H1 (cell line): ENCODE results near the gene EPHA7. TPM values are rescaled to one million over a fixed set of nuclear protein-coding genes. Genes with fewer than 3 reads are reported as not detected.

Experiments used
- ATF2 ChIP-seq: IDR thresholded peaks from 2 replicates; pipeline ENCODE4 v1.6.1; 2012; ENCODE audit warnings: low read length, inconsistent platforms
- CBX5 ChIP-seq: fragments of 300-800, 300-1000 bp; sonication (generic); IDR thresholded peaks from 2 replicates; pipeline ENCODE4 v1.7.1; 2016; ENCODE audit warnings: antibody characterized with exemption, low read length, low read depth
- CTBP2 ChIP-seq: IDR thresholded peaks from 2 replicates; pipeline ENCODE4 v1.7.0; 2011; ENCODE audit warnings: borderline replicate concordance, mild to moderate bottlenecking, moderate library complexity, mixed read lengths, low read length; ENCODE audit not compliant: insufficient read depth, insufficient read length
- E2F6 ChIP-seq: IDR thresholded peaks from 2 replicates; pipeline ENCODE4 v1.6.1; 2012; ENCODE audit warnings: inconsistent platforms
- JUND ChIP-seq: IDR thresholded peaks from 2 replicates; pipeline ENCODE4 v1.6.1; 2011; ENCODE audit warnings: mild to moderate bottlenecking, improper control_type of control experiment, low read length
- NANOG ChIP-seq: IDR thresholded peaks from 2 replicates; pipeline ENCODE4 v1.6.1; 2011; ENCODE audit warnings: low read length, low read depth, mild to moderate bottlenecking, inconsistent platforms; ENCODE audit not compliant: insufficient read depth, poor library complexity, severe bottlenecking
- NRF1 ChIP-seq: IDR thresholded peaks from 2 replicates; pipeline ENCODE4 v1.6.1; 2011; ENCODE audit warnings: mild to moderate bottlenecking, low read depth, low read length, improper control_type of control experiment
- SAP30 ChIP-seq: fragments of 300-600 bp; sonication (generic); IDR thresholded peaks from 2 replicates; pipeline ENCODE4 v1.7.1; 2012; ENCODE audit warnings: low read length, moderate library complexity, mild to moderate bottlenecking, inconsistent platforms; ENCODE audit not compliant: insufficient read depth, insufficient replicate concordance
- SIX5 ChIP-seq: IDR thresholded peaks from 2 replicates; pipeline ENCODE4 v1.6.1; 2011; ENCODE audit warnings: mild to moderate bottlenecking, low read depth, low read length
- TAF1 ChIP-seq: IDR thresholded peaks from 2 replicates; pipeline ENCODE4 v1.6.1; 2011; ENCODE audit warnings: mild to moderate bottlenecking, low read depth, low read length
- YY1 ChIP-seq: IDR thresholded peaks from 2 replicates; pipeline ENCODE4 v1.6.1; 2011; ENCODE audit warnings: low read depth, mild to moderate bottlenecking, low read length
- polyA plus RNA-seq, 7 experiments: library from polyadenylated mRNA; depleted of rRNA in 3 of 7; stranded (reverse) in 5 of 7; unstranded in 2 of 7; fragments of >200 nt in 5 of 7; fragments of 200-250 nt in 2 of 7; gene quantifications; 1 replicate in 5 of 7; 2 replicates in 1 of 7; 4 replicates in 1 of 7; pipeline versions ENCODE4 v1.2.1 to v1.2.3, GENCODE V29; 2011 to 2013; ENCODE audit warnings: missing spikeins in 2 of 7, mixed read lengths in 2 of 7
- total RNA-seq: library from RNA; stranded (reverse); fragmentation: NEBNext Ultra II Directional; extraction: Animal tissue kit (Norgen Biotek cat#: 25700); gene quantifications from 2 replicates; pipeline ENCODE4 v1.2.1, GENCODE V29; 2021

The EPHA7 gene
- total and polyA plus RNA-seq, 2 of the 8 experiments (the other 6 are each of a cell fraction or from before 2014, with no cell fraction given) = 1.3 to 6.8 TPM

GRCh38 chr6:93344333-93344835 lies 75.0 kb downstream of the EPHA7 start (continued):
- TF ChIP-seq ATF2 (no peak), E2F6 (no peak), SAP30 (no peak), NANOG (no peak), CBX5 (no peak), YY1 (no peak), NRF1 (no peak), CTBP2 (no peak), TAF1 (no peak), JUND (no peak), SIX5 (no peak)
- TF ChIP-seq, all 59 proteins: peak for 0
